ENCODE results near the gene EMC1.

DNA sequence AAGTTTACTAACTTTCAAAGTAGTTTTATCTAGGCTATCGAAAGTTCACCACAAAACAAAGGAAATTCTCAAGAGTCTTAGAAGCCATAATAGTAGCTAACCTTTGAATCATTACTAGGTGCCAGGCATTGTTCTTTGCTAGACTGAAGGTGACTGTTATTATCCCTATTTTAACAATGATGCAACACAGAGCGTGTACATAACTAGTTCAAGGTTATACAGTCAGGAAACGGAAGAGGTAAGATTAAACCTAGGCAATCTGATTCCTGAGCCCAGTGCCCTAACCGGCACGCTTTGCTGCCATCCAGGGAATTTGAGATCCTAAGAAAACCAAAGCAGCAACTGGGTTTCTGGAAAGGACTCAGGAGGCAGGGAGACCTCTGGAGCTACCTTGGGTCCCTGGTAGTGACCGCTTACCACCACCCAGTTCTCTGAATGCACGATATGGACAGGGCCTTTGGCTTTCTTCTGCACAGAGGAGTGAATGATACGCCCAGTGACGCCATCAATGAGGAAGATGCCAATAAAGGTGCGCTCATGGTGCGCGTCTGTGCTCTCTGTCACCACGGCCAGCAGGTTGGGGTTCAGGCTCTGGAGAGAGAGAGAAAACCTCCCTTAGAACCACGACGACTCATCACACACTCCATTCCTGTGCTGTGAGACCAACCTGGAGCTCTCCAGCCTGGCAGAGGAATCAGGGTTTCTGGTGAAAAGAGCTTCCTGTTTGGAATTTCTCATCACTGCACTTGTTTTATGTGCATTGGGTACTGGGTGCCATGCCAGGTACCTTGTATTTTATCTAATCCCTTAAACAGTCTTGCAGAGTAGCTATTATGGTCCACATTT, 28.1 kb downstream of the EMC1 start:
- TF ChIP-seq, protein P1, sequence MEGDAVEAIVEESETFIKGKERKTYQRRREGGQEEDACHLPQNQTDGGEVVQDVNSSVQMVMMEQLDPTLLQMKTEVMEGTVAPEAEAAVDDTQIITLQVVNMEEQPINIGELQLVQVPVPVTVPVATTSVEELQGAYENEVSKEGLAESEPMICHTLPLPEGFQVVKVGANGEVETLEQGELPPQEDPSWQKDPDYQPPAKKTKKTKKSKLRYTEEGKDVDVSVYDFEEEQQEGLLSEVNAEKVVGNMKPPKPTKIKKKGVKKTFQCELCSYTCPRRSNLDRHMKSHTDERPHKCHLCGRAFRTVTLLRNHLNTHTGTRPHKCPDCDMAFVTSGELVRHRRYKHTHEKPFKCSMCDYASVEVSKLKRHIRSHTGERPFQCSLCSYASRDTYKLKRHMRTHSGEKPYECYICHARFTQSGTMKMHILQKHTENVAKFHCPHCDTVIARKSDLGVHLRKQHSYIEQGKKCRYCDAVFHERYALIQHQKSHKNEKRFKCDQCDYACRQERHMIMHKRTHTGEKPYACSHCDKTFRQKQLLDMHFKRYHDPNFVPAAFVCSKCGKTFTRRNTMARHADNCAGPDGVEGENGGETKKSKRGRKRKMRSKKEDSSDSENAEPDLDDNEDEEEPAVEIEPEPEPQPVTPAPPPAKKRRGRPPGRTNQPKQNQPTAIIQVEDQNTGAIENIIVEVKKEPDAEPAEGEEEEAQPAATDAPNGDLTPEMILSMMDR (IDR thresholded peaks at IDR 0.05; ENCODE audit: low read depth, low read length, poor library complexity, severe bottlenecking): no peak
- no peak for TF ChIP-seq EZH2phosphoT487 (IDR thresholded peaks at IDR 0.05; ENCODE audit: borderline replicate concordance, low read length)

Data from DOHH2 (cell line).